Kidney (tissue), 14 donors: ENCODE measurements around the gene TSPAN6. TPM values are rescaled to one million over a fixed set of nuclear protein-coding genes. Genes with fewer than 3 reads are reported as not detected.

ENCODE experiments used
- DNase-seq, 5 donors: peaks; one replicate each; pipeline ENCODE4 v3.0.0-alpha.2; 2013 to 2020
- FAIRE-seq: peaks from 2 replicates; lab custom pipeline; 2012; peaks lifted over from hg19 to GRCh38; lab: Jason Lieb, UNC
- H3K27ac ChIP-seq, 2 donors: one replicate each; pipeline ENCODE4 v1.7.0; 2013; ENCODE audit warnings: low read depth in 2 of 2, low read length in 2 of 2, inconsistent platforms in 1 of 2
- H3K27me3 ChIP-seq: one replicate; pipeline ENCODE4 v1.7.1; 2013; ENCODE audit warnings: low read length, inconsistent platforms; ENCODE audit not compliant: control insufficient read depth, insufficient read depth
- H3K36me3 ChIP-seq, 3 donors: one replicate each; pipeline versions ENCODE4 v1.7.0 to v1.7.1; 2013; ENCODE audit warnings: low read length in 3 of 3, control low read depth in 1 of 3, inconsistent platforms in 1 of 3; ENCODE audit not compliant: insufficient read depth in 3 of 3, control insufficient read depth in 2 of 3
- H3K4me1 ChIP-seq, 3 donors: one replicate each; pipeline versions ENCODE4 v1.7.0 to v1.7.1; 2013; ENCODE audit warnings: low read length in 3 of 3, inconsistent platforms in 1 of 3, low read depth in 1 of 3; ENCODE audit not compliant: control insufficient read depth in 2 of 3, insufficient read depth in 2 of 3
- H3K4me3 ChIP-seq, 3 donors: one replicate each; pipeline versions ENCODE4 v1.7.0 to v1.8.1; 2013; ENCODE audit warnings: low read length in 3 of 3, control low read depth in 1 of 3, inconsistent platforms in 1 of 3
- H3K9ac ChIP-seq, 3 donors: one replicate each; pipeline versions ENCODE4 v1.7.0 to v1.7.1; 2013; ENCODE audit warnings: low read length in 3 of 3, control low read depth in 1 of 3, inconsistent platforms in 1 of 3
- H3K9me3 ChIP-seq, 3 donors: one replicate each; pipeline versions ENCODE4 v1.7.0 to v1.7.1; 2013; ENCODE audit warnings: low read length in 3 of 3, control low read depth in 1 of 3, inconsistent platforms in 1 of 3; ENCODE audit not compliant: control insufficient read depth in 2 of 3, insufficient read depth in 1 of 3
- intact Hi-C: fragments of 100-400 bp; cut with DNase I; formaldehyde crosslinking; loops from one replicate; pipeline ENCODE4 v1.11.1; 2022
- polyA plus RNA-seq: library from polyadenylated mRNA; stranded (reverse); fragments of 350-450 nt; fragmentation: Illumina TruSeq; extraction: RNeasy Lipid Tissue Mini Kit (QIAGEN cat#74804); gene quantifications from one replicate; pipeline ENCODE4 v1.2.3, GENCODE V29; 2014; ENCODE audit warnings: low read depth, low replicate concordance; ENCODE audit not compliant: insufficient read depth
- total RNA-seq: library from RNA; stranded (reverse); fragmentation: NEBNext Ultra II Directional; extraction: Animal tissue kit (Norgen Biotek cat#: 25700); gene quantifications from one replicate; pipeline ENCODE4 v1.2.1, GENCODE V29; 2021
- TF ChIP-seq, protein P1 (sequence below): IDR thresholded peaks from 3 replicates; pipeline ENCODE4 v1.5.1; 2012; ENCODE audit warnings: mild to moderate bottlenecking, moderate library complexity, borderline replicate concordance; ENCODE audit not compliant: insufficient read depth; ENCODE audit errors: extremely low read depth
- donor health status: control.
- donor health status: control.
- donor health status: control.
- donor health status: control.
- donor health status: control.
- donor health status: DM: yes; HTN: yes; CAD: no.
- donor health status: Normal renal cell carcinoma (clear cell type).

The TSPAN6 gene
- total and polyA plus RNA-seq, 2 donors from 2014 or later = 27.8 to 60.1 TPM

DNA sequence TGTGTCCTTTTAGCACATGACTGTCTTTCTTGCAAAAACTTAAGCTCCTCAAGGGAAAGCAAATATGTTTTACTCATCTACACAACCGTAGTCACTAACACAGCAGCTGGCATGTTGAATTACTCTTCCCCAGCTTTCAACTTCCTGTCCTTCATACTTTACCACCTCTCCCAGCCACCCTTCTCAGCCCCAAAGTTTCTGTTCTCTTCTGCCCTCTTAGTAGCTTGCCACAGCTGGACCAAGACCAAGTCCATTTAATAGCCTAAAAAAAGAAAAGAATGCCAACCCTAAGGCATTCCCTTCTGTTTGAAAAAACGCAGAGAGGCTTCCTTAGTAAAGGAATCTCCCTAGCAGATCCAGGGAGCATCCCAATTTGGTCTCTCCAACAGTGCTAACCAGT lies 44.1 kb upstream of the TSPAN6 start:
- Histone ChIP-seq H3K9me3 (no peaks in the 10 kb centered on the region), H3K27ac (no peak overlapping the region), H3K27me3 (peaks cover 2% of the 10 kb centered on the region), H3K36me3 (peaks cover 0 to 5% (median 0%) of the 10 kb centered on the region in 3 donors), H3K9ac (no peak overlapping the region), H3K4me1 (no peaks in the 10 kb centered on the region), H3K4me3 (no peak overlapping the region)
- DNase-seq = no peak
- intact Hi-C loops = no loop called here
- FAIRE-seq = no peak
- TF ChIP-seq, protein P1, sequence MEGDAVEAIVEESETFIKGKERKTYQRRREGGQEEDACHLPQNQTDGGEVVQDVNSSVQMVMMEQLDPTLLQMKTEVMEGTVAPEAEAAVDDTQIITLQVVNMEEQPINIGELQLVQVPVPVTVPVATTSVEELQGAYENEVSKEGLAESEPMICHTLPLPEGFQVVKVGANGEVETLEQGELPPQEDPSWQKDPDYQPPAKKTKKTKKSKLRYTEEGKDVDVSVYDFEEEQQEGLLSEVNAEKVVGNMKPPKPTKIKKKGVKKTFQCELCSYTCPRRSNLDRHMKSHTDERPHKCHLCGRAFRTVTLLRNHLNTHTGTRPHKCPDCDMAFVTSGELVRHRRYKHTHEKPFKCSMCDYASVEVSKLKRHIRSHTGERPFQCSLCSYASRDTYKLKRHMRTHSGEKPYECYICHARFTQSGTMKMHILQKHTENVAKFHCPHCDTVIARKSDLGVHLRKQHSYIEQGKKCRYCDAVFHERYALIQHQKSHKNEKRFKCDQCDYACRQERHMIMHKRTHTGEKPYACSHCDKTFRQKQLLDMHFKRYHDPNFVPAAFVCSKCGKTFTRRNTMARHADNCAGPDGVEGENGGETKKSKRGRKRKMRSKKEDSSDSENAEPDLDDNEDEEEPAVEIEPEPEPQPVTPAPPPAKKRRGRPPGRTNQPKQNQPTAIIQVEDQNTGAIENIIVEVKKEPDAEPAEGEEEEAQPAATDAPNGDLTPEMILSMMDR = no peak

DNA sequence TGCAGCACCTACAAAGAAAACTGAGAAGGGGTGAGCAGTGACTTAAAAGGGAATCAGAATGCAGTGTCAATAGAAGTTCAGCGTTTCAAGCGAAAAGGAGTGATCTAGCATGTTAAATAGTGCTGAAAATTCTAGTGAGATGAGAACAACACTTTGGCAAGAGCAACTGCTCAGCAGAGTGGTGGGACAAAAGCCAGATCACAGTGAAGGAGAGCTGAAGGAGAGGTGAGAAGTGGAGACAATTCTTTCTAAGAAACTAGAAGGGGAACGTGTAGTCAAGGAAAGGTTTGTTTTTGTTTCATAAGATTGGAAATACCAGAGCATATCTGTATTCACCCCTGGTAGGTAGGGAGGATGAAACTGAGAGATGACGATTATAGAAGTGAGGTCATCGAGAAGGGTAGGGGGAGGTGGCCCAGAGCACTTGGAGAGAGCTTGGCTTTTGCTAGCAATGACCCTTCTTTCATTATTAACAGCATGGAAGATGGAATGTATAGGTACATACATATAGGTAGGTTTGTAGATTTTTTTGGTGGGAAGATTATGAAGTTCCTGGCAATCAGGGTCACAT lies 41.1 kb upstream of the TSPAN6 start:
- no peak overlapping the region for H3K9ac ChIP-seq
- H3K4me3 ChIP-seq = no peak overlapping the region
- intact Hi-C loops = no loop called here
- no peak for DNase-seq
- no peaks in the 10 kb centered on the region for H3K4me1 ChIP-seq
- no peaks in the 10 kb centered on the region for H3K9me3 ChIP-seq
- FAIRE-seq = no peak
- no peak overlapping the region for H3K27ac ChIP-seq
- peaks cover 0 to 5% (median 0%) of the 10 kb centered on the region in 3 donors for H3K36me3 ChIP-seq
- H3K27me3 ChIP-seq = peaks cover 5% of the 10 kb centered on the region
- TF ChIP-seq, protein P1 = no peak

DNA sequence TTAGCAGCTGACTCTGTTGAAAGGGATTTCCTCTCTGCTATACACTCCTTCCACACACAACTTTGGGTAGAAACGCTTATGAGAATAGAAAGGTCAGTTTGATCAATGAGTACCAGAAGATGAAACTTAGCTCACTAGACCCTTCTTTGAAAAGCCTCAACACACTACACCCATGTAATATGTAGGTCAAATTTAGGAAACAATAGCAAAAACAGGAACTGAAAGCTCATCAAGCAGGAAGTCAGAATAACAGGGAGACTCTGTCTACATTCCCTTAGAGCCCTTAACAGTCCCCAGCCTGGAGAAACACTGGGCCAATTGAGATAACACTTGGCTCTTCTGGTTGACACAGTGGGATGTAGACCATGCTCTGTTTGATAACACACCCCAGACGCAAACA lies 38.1 kb upstream of the TSPAN6 start:
- DNase-seq (no peak), FAIRE-seq (no peak)
- Histone ChIP-seq H3K9me3 (no peaks in the 10 kb centered on the region), H3K4me3 (no peak overlapping the region), H3K27ac (no peak overlapping the region), H3K36me3 (peaks cover 0 to 5% (median 0%) of the 10 kb centered on the region in 3 donors), H3K9ac (no peak overlapping the region), H3K27me3 (peaks cover 5% of the 10 kb centered on the region), H3K4me1 (no peaks in the 10 kb centered on the region)
- TF ChIP-seq, protein P1 = no peak
- intact Hi-C loops = no loop called here

DNA sequence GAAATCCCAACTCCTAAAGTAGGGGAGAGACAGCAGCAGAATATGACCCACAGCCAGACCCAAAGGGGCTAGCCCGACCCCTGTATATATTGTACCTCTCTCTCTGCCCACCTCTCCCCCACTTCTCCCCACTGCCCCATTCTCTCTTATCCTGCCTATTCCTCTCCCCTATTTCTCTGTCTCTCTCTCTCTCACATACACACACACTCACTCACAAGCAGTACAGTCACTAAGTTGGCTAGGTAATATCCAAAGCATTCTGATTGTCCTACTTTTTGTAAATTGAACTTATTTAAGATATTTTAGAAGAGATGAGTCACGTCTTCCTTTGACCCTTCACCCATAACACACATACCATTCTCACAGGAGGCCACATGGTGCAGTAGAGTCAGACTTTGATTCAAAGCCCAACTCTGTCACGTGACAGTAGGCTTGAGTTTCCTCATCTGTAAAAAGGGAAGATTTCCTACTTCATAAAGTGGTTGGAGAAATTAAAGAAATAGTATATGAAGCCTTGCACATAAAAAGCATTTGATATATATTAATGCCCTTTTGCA lies 36.9 kb upstream of the TSPAN6 start:
- H3K9me3 ChIP-seq = no peaks in the 10 kb centered on the region
- no peak overlapping the region for H3K9ac ChIP-seq
- intact Hi-C loops = no loop called here
- peaks cover 0 to 5% (median 0%) of the 10 kb centered on the region in 3 donors for H3K36me3 ChIP-seq
- FAIRE-seq (no peak), DNase-seq (no peak)
- H3K27me3 ChIP-seq = peaks cover 5% of the 10 kb centered on the region
- H3K27ac ChIP-seq = no peak overlapping the region
- no peaks in the 10 kb centered on the region for H3K4me1 ChIP-seq
- TF ChIP-seq, protein P1 = no peak
- H3K4me3 ChIP-seq = no peak overlapping the region
